HuH-7 (cell line): ENCODE results near the gene EFCAB6.
A peak's percentile ranks its signal among the peaks of the same experiment; 100 is the strongest.

Experiments used
- DNase-seq: peaks from one replicate; pipeline ENCODE4 v3.0.0; 2011; ENCODE audit warnings: low spot score

EFCAB6 gene

GRCh38 chr22:43542681-43543521 is 269.2 kb downstream of the EFCAB6 start:
- no peak for DNase-seq

GRCh38 chr22:43541462-43542407 is 270.4 kb downstream of the EFCAB6 start:
- DNase-seq: no peak

- DNase-seq: no peak
Observed at GRCh38 chr22:43541022-43541421, 271.1 kb downstream of the EFCAB6 start.

GRCh38 chr22:43540529-43540923 is 271.6 kb downstream of the EFCAB6 start:
- no peak for DNase-seq

- DNase-seq: no peak
Observed at GRCh38 chr22:43539572-43540528, 272.3 kb downstream of the EFCAB6 start.

- DNase-seq: peak; percentile 58
Observed at GRCh38 chr22:43537019-43537585, 275.0 kb downstream of the EFCAB6 start.

GRCh38 chr22:43535741-43536140 is 276.4 kb downstream of the EFCAB6 start:
- no peak for DNase-seq

- DNase-seq: no peak
Observed at GRCh38 chr22:43535336-43535735, 276.8 kb downstream of the EFCAB6 start.

GRCh38 chr22:43534916-43535315 is 277.2 kb downstream of the EFCAB6 start:
- DNase-seq: no peak

GRCh38 chr22:43533656-43534428 is 278.3 kb downstream of the EFCAB6 start:
- DNase-seq: no peak

- no peak for DNase-seq
Observed at GRCh38 chr22:43533156-43533530, 279.0 kb downstream of the EFCAB6 start.

GRCh38 chr22:43532301-43533155 is 279.6 kb downstream of the EFCAB6 start:
- no peak for DNase-seq

- DNase-seq: no peak
Observed at GRCh38 chr22:43531651-43532050, 280.5 kb downstream of the EFCAB6 start.

GRCh38 chr22:43530349-43531201 is 281.5 kb downstream of the EFCAB6 start:
- no peak for DNase-seq

GRCh38 chr22:43529934-43530333 is 282.2 kb downstream of the EFCAB6 start:
- no peak for DNase-seq

- DNase-seq: no peak
Observed at GRCh38 chr22:43529461-43529860, 282.6 kb downstream of the EFCAB6 start.

- no peak for DNase-seq
Observed at GRCh38 chr22:43528601-43529360, 283.3 kb downstream of the EFCAB6 start.

- no peak for DNase-seq
Observed at GRCh38 chr22:43526946-43527345, 285.2 kb downstream of the EFCAB6 start.
